Sigmoid colon (tissue), 7 donors: Measurements from ENCODE around the gene CD101. TPM values are rescaled to one million over a fixed set of nuclear protein-coding genes. Genes with fewer than 3 reads are reported as not detected.

Experiments used
- DNase-seq: peaks from one replicate; pipeline ENCODE4 v3.0.0-alpha.2; 2019
- H3K27ac ChIP-seq, 4 donors: fragments of 200-600 bp; sonication (generic); one replicate each; pipeline ENCODE4 v1.5.1; 2016 to 2019; ENCODE audit warnings: mild to moderate bottlenecking in 1 of 4
- H3K27me3 ChIP-seq, 3 donors: fragments of 200-600 bp; sonication (generic); one replicate each; pipeline ENCODE4 v1.5.1; 2019; ENCODE audit warnings: mild to moderate bottlenecking in 1 of 3
- H3K36me3 ChIP-seq, 4 donors: fragments of 200-600 bp; sonication (generic); one replicate each; pipeline ENCODE4 v1.5.1; 2016 to 2019
- H3K4me1 ChIP-seq, 4 donors: fragments of 200-600 bp; sonication (generic); one replicate each; pipeline ENCODE4 v1.5.1; 2017 to 2019
- H3K4me3 ChIP-seq, 4 donors: fragments of 200-600 bp; sonication (generic); one replicate each; pipeline ENCODE4 v1.5.1; 2017 to 2019; ENCODE audit warnings: mild to moderate bottlenecking in 2 of 4, moderate library complexity in 1 of 4
- H3K9me3 ChIP-seq, 4 donors: fragments of 200-600 bp in 3 of 4; sonication (generic) in 3 of 4; one replicate each; pipeline versions ENCODE4 v1.5.1 to v1.6.1; 2013 to 2019
- CTCF ChIP-seq, 4 experiments: fragments of 450-650 bp in 3 of 4; fragments of 200-600 bp in 1 of 4; IDR thresholded peaks; one replicate each; pipeline ENCODE4 v1.5.1; 2016 to 2019; ENCODE audit warnings: antibody characterized with exemption in 4 of 4, mild to moderate bottlenecking in 3 of 4, moderate library complexity in 2 of 4
- EP300 ChIP-seq, 4 donors: sonication (generic); formaldehyde crosslinking; IDR thresholded peaks; one replicate each; pipeline ENCODE4 v1.6.1; 2017; ENCODE audit warnings: antibody characterized with exemption in 4 of 4
- POLR2A ChIP-seq, 2 donors: fragments of 450-650 bp; IDR thresholded peaks; one replicate each; pipeline ENCODE4 v1.6.1; 2016; ENCODE audit warnings: antibody characterized with exemption in 2 of 2, mild to moderate bottlenecking in 2 of 2, moderate library complexity in 2 of 2
- POLR2AphosphoS5 ChIP-seq, 4 donors: sonication (generic); formaldehyde crosslinking; IDR thresholded peaks; one replicate each; pipeline ENCODE4 v1.6.1; 2017; ENCODE audit warnings: antibody characterized with exemption in 4 of 4
- WGBS, 2 donors: extraction: QIAGEN DNeasy Blood & Tissue Kit; methylation state at CpG; one replicate each; pipeline ENCODE4 v1.1.7; 2013; 5-methylcytosine and 5-hydroxymethylcytosine counted together
- intact Hi-C: fragments of 100-400 bp; cut with DNase I; formaldehyde crosslinking; loops from one replicate; pipeline ENCODE4 v1.15.1; 2023
- polyA plus RNA-seq, 3 donors: library from polyadenylated mRNA; stranded (reverse); fragments of 200-250 nt; gene quantifications; one replicate each; pipeline ENCODE4 v1.2.3, GENCODE V29; 2013
- total RNA-seq, 4 donors: library from RNA; depleted of rRNA; stranded (reverse); fragments of >200 nt; gene quantifications; one replicate each; pipeline ENCODE4 v1.1.0, GENCODE V29; 2016
- donor health status: healthy with polysubstance abuse.
- donor health status: Bipolar disorder and iron deficiency.
- donor health status: healthy.

Gene CD101
- total and polyA plus RNA-seq, 7 donors = 0.60 to 1.7 (median 1.1) TPM

- Histone ChIP-seq H3K4me1 (peaks cover 0 to 10% (median 7%) of the 10 kb centered on the region in 4 donors), H3K27ac (peak overlapping the region; percentile 70 to 87 (median 79)), H3K4me3 (peak overlapping the region; percentile 57 to 89 (median 62)), H3K36me3 (no peaks in the 10 kb centered on the region), H3K27me3 (no peaks in the 10 kb centered on the region), H3K9me3 (no peaks in the 10 kb centered on the region)
- intact Hi-C loops = loop anchor here (2.0 to 5.0 kb wide), 2 partner anchors 60 to 307 kb away; partner anchors contain the start of genes MAN1A2 and TRIM45
- TF ChIP-seq POLR2AphosphoS5 (IDR thresholded peaks at IDR 0.05) (peak in 1 of 4 donors; percentile 1), CTCF (IDR thresholded peaks at IDR 0.05) (no peak)
- no peak for DNase-seq
- WGBS, 2 donors = 27 to 29% methylated on average over 42 of the region's 42 CpGs
Observed at GRCh38 chr1:117060441-117061317, 59.1 kb downstream of the CD101 start.

GRCh38 chr1:117061986-117062415 is 60.4 kb downstream of the CD101 start:
- Histone ChIP-seq H3K4me3 (no peak overlapping the region), H3K36me3 (no peaks in the 10 kb centered on the region), H3K4me1 (peaks cover 0 to 10% (median 7%) of the 10 kb centered on the region in 4 donors), H3K27ac (no peak overlapping the region), H3K9me3 (no peaks in the 10 kb centered on the region), H3K27me3 (no peaks in the 10 kb centered on the region)
- WGBS, 2 donors = 72 to 85% methylated on average over 2 of the region's 2 CpGs
- no peak for TF ChIP-seq POLR2AphosphoS5 (IDR thresholded peaks at IDR 0.05)
- no peak for TF ChIP-seq POLR2A (IDR thresholded peaks at IDR 0.05)
- no peak for TF ChIP-seq EP300 (IDR thresholded peaks at IDR 0.05)
- no peak for TF ChIP-seq CTCF (IDR thresholded peaks at IDR 0.05)
- intact Hi-C loops = loop anchor here (2.0 to 5.0 kb wide), 2 partner anchors 59 to 305 kb away; partner anchors contain the start of genes MAN1A2 and TRIM45
- no peak for DNase-seq

GRCh38 chr1:117066367-117066766 is 64.8 kb downstream of the CD101 start:
- intact Hi-C loops = loop anchor here (2.0 kb wide), 1 partner anchor 218 kb away; no protein-coding TSS in a partner anchor
- TF ChIP-seq POLR2AphosphoS5 (IDR thresholded peaks at IDR 0.05) (no peak), CTCF (IDR thresholded peaks at IDR 0.05) (no peak), POLR2A (IDR thresholded peaks at IDR 0.05) (no peak), EP300 (IDR thresholded peaks at IDR 0.05) (no peak)
- no peaks in the 10 kb centered on the region for H3K9me3 ChIP-seq
- H3K27ac ChIP-seq = no peak overlapping the region
- H3K4me1 ChIP-seq = peaks cover 0 to 3% (median 0%) of the 10 kb centered on the region in 4 donors
- 22 to 62% methylated on average over 6 of the region's 6 CpGs for WGBS, 2 donors
- no peaks in the 10 kb centered on the region for H3K36me3 ChIP-seq
- DNase-seq = no peak
- H3K4me3 ChIP-seq = no peak overlapping the region
- H3K27me3 ChIP-seq = no peaks in the 10 kb centered on the region

GRCh38 chr1:117067533-117068370 is 66.2 kb downstream of the CD101 start:
- peaks cover 0 to 3% (median 0%) of the 10 kb centered on the region in 4 donors for H3K4me1 ChIP-seq
- TF ChIP-seq EP300 (IDR thresholded peaks at IDR 0.05) = no peak
- peak; percentile 65 to 77 (median 71) for TF ChIP-seq CTCF (IDR thresholded peaks at IDR 0.05)
- H3K27ac ChIP-seq = no peak overlapping the region
- WGBS, 2 donors = 64 to 75% methylated on average over 6 of the region's 6 CpGs
- intact Hi-C loops = loop anchor here (2.0 kb wide), 2 partner anchors 61 to 217 kb away; no protein-coding TSS in a partner anchor
- no peaks in the 10 kb centered on the region for H3K27me3 ChIP-seq
- no peaks in the 10 kb centered on the region for H3K36me3 ChIP-seq
- DNase-seq = peak; percentile 79
- H3K4me3 ChIP-seq = no peak overlapping the region
- H3K9me3 ChIP-seq = no peaks in the 10 kb centered on the region
